Posterior vena cava (tissue), 2 donors: ENCODE data around the gene FRY. TPM values are rescaled to one million over a fixed set of nuclear protein-coding genes. Genes with fewer than 3 reads are reported as not detected.

Source experiments
- DNase-seq: peaks from one replicate; pipeline ENCODE4 v3.0.0-alpha.2; 2020; ENCODE audit warnings: low spot score
- intact Hi-C, 2 donors: fragments of 100-400 bp; cut with DNase I; formaldehyde crosslinking; loops; one replicate each; pipeline versions ENCODE4 v1.14.1 to v1.14.2; 2022 to 2023
- total RNA-seq, 2 donors: library from RNA; stranded (reverse); fragmentation: NEBNext Ultra II Directional; extraction: Animal tissue kit (Norgen Biotek cat#: 25700); gene quantifications; one replicate each; pipeline ENCODE4 v1.2.1, GENCODE V29; 2021
- donor health status: DM: yes; HTN: yes; CAD: no.
- donor health status: DM: yes; HTN: yes; CAD: no.

Gene FRY
- total RNA-seq, 2 donors from 2014 or later: 97.1 to 207 TPM

DNA sequence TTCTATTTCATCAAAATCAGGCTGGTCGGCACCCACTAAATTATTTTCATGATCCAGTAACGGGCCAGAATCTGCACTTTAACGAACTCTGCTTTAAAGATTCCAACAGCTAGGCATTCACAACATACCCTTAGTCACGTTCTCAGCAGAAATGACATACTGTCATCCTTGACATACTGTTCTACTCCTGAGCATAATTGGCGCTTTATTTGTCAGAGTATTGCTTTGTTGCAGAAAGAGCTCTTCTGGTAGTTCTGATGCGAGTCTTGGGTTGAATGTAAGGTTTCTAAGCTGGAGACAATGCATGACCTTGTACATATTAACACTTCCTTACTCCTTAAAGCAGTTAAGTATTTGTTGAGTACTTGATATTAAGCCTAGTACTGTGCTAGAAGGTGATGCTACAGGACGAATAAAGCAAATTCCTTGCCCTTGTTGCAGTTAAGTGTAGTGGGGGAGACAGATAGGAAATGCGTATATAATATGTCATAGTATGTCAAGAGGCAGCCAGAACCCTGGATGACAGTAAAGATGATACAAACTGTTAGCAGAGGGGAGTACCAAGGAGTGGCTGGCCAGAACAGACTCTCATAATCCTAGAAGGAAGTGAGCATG, 32.2 kb downstream of the FRY start:
- intact Hi-C loops: no loop called here
- no peak for DNase-seq

DNA sequence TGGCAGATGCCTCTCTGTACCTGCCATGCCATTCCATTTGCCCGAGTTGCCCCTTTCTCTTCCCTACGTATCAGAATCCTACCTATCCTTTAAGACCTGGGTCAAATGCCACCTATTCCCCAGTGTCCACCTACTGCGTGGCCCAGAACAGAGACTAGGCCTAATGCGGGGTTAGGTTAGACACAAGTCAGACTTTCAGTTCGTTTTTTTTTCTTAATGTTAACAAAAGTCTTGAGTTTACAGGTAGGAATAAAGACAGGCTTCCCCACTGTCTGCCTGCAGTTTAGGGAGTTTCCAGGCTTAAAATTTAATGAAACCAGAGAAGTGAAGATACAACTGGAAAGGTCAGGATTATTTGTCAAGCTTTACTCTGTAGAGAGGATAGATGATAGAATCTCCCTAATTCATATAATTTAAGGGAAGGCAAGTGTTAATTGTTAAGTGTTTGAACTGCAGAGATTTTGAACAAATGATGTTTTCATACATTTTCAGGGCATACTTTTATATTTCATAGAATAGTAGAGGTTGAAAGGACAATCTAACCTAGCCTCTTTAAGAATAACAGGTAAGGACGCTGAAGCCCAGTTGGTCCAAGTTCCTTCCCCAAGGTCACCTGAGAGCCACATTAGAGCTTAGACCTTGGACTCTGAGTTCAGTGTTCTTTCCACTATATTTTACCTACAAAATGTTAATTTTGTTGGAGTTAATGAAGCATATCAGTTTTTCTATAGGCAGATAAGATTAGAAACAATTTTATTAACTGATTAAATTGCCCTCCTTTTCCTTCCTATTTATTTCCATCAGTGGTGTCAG, 35.8 kb downstream of the FRY start:
- intact Hi-C loops: no loop called here
- no peak for DNase-seq

DNA sequence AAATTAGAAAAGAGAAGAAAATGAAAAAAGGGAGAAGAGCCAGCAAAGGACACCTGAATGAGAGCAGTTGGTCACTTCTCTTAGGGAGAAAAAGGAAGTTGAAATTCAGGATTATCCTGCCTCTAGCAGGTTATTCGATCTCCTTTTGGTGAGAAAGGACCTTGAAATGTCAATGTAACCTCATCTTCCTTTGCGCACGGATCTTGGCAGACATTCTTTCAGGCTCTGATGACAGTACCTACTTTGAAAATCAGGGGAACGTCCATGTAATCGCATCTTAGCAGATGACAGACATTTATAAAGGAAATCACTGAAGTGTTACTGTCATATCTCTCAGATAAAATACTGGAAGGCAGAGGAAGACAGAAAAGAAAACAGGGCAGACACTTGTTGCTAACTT, 36.7 kb downstream of the FRY start:
- DNase-seq: no peak
- intact Hi-C loops: no loop called here

DNA sequence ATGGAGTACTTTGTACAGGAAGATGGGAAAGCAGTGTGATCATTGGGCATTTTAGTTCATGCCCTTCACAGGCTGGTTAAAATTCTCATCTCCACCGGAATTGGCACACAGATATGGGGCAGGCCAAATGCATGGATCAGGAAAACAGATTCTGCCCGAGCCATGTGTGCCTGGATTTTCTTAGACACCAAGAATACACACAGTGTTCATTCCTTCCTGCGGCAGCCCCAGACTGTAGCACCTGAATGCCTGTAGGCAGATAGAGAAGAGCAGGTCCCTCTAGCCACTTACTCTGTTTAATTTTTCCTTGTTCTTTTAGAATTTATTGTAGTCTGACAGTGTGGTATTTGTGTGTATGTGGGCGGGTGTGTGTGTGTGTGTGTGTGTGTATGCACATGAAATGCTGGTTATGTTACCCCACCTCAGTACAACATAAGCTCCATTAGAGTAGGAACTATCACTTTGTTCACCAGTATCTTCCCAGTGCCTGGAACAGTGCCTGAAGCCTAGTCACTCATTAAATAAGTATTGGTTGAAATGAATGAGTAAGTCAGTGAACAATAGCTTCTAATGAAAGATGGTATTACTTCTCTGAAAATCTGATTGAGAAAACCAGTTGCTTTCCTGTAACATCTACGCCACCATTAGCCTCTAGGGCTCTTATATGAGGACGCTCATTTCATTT, 41.7 kb downstream of the FRY start:
- intact Hi-C loops: no loop called here
- DNase-seq: no peak

DNA sequence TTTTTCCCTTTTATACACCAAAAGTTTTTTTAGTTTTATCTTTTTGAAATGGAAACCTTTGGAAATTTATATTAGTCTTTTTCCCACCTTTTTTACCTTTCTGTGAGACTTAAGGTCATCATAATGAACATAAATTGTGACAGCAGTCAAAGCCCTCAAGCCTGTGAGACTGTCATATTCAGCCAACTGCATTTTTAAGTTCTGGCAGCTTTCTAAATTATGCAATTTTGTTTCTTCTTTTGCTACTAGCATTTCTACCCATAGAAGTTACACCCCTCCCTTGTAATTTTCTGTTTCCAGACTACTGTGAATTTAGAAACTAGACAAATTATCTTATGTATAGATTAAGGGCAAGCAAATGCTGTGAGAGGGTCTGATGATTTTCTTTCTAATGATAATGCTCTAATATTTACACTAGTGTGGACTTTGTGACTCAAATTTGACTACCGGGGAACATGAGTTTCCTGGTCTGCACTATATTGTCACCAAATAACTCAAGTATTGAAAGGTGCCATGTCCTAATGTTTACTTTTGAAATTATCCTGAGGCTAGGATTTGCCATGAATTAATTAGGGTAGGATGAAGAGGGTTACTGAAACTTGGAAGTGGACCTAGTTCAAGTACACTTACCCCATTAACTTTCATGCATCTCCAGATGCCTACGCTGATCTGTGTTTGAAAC, 43.7 kb downstream of the FRY start:
- intact Hi-C loops: no loop called here
- DNase-seq: no peak

DNA sequence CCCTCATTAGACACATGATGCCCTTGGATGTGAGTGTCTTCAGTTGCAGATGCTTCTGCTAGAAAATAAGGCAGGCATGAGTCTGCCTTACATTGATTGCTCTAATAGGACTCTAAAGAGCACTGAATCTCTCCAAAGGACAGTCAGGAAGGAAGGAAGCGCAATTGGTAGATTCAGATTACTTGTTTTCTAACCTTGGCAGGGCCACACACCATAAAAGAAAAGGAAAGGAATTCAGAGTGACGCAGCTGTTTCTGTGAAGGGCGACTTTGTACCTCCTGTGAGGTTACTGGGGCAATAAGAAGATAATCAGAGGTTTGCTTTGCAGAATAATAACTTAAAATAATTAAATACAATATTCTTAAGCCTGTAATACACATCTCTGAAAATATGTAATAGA, 48.0 kb downstream of the FRY start:
- intact Hi-C loops: no loop called here
- no peak for DNase-seq

DNA sequence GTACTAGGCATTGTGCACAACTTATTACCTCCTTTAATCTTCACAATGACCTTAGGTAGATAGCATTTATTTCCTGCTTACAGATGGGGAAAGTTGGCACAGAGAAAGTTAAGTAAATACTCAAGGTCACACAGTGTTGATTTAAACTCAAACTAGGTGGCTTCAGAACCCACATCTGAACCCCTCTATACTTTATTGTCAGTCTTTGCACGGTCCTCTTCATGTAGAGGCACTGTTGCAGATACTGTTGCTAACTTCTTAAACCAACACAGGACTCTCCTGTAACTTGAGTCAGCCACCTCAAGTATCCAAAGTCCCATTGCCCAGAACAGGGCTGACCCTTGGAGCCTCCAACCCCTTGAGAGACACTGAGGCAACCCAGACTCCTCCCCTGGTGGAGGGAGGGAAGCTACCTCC, 48.8 kb downstream of the FRY start:
- no peak for DNase-seq
- intact Hi-C loops: no loop called here

DNA sequence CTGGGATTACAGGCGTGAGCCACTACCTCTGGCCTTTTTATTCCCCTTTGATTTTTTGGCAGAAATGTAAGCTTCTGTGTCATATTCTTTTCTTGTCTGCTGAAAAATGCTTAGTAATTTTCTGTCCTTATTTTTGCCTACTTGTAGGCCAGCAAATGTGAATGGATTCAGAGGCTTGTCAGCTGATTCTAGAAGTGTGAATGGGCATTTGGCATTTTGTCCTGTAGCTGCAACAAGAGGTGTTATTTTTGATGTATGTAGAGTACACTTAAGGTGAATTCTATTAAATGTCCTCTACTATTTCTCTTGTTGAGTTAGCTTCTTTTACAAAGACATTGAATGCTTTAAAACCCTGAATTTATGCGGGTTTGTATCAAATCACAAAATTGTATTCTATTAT, 50.0 kb downstream of the FRY start:
- intact Hi-C loops: no loop called here
- no peak for DNase-seq

DNA sequence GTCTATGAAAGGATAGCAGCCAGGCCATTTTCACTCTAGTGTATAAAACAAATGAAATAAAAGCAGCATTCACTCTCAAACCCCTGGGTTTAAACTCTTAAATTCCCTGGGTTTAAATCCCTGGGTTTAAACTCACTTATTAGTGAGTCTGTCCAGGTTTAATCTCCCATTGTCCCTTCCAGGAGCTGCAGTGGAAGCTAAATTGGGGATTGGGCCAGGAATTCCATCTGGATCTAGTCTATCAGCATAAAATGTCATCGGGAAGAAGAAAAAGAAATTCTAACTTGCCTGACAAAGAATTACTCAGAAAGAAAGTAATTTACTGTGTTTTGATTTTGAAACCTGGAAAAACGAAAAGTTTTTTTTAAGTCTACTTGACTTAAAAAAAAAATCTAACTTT, 54.8 kb downstream of the FRY start:
- no peak for DNase-seq
- intact Hi-C loops: loop anchor here in 1 of 2 donors (5.0 kb wide), 1 partner anchor 1954 kb away; no protein-coding TSS in a partner anchor

DNA sequence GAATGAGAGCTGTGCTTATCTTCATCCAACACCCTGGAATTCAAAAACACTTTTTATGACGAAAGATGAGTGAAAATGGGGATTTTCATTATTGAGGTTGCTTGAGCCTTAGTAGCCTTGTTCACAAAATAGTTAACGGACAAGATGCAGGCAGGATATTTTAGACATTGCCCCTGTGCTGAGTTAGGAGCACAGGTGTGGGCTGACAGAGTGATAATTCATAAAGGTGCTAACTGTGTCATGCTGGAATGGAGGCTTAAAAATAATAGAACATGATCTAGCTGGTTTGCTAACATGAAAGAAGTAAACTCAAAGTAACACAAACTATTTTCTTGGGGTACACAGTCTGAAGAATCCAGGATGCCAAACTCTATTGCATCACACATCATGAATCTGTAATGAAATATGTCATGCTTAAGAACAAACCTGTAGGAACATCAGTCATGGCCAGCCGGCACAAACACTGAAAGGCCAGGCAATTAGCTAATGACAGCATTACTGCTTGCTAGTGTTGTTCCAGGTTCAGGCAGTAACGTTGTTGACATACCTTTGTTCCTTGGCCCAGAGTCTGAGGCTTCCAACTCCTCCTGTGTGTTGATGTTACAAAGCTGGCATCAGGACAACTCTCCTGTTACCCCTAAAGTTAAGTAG, 55.3 kb downstream of the FRY start:
- intact Hi-C loops: loop anchor here in 1 of 2 donors (5.0 kb wide), 1 partner anchor 1955 kb away; no protein-coding TSS in a partner anchor

DNA sequence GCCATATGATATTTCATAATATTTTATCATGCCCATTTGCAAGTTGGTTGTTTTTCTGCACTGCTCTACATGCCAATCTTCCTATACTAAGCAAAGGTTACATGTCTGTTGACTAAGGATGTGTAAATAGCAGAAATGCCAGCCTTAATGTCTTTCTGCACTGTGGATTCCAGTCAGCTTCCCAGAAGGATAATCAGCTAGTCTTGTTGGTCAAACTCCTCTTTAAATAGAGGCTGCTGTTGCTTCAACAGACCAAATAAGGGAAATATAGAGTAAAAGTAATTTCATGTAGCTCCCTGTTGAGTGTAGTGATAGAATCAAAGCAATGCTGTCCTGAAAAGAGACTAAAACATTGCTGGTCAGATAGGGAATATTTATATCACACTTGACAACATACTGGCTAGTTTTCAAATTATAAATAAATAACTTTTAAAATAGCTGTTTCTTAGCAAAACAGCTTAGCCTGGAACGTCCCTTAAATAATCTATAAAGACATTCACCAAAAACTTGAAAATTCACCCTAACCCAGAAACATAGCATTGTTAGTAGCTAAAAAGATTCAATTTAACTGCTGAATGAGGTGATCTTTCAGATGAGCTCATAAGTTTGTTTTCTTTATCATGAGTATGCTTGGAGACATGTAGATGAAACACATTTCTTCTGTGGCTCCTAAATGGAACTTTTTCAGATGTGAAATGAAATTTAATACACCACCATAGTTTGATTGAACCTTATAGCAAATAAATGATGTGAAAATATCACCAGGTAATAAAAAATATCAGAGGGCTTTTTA, 56.6 kb downstream of the FRY start:
- intact Hi-C loops: loop anchor here in 1 of 2 donors (5.0 kb wide), 1 partner anchor 1956 kb away; no protein-coding TSS in a partner anchor
- no peak for DNase-seq

More for the DNA sequence above, 55.3 kb downstream of the FRY start:
- DNase-seq: no peak

DNA sequence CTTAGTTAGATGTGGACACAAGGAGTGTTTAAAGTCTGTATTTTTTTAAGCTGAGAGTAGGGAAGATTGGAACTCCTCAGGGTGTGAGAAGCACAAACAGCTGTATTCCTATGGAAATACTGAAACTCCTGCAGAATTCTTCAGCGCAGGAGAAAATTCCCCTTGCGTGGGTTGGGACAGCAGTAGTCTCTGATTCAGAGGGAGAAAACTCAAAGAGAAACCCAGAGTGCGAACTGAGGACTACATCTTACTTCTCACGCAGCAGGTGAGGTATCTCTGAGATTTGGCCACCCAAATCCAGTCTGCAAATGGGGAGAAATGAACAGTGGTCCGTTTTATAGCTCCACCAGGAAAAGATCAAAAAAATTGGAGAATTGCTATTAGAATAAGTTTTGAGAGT, 60.9 kb downstream of the FRY start:
- no peak for DNase-seq
- intact Hi-C loops: loop anchor here in 1 of 2 donors (5.0 kb wide), 1 partner anchor 1670 kb away; no protein-coding TSS in a partner anchor

DNA sequence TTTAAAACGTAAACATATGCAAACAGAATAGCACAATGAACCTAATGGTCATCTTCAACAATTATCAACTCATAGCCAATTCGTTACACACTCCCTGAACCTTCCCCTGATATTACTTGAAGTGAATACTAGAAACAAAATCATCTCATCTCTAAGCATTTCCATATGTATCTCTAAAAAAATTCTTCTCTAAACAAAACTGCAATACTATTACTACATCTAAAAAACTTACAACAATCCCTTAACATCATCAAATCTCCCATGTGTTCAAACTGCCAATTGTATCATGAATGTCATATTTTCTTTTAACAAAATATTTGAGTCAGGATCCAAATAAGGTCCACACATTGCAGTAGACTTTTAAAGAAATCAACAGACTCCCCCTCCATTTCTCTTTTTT, 61.4 kb downstream of the FRY start:
- intact Hi-C loops: loop anchor here in 1 of 2 donors (5.0 kb wide), 1 partner anchor 1669 kb away; no protein-coding TSS in a partner anchor
- DNase-seq: no peak

DNA sequence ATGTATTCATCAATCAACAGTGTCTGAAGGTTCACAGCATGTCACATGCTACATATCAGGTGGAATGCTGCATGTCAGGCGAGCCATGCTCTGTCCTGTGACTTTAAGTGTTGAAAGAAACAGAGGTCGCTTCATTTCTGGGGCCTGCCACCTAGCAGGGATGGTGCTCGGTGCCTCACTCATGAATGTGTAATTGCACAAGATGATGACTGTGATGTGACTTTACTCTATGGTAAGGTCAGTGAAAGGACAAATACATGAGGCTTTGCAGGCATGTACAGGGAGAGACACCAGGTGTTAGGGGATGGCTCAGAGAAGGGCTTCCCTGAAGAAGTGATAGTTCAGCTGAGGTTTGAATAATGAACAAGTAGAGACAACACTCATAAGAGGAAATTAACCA, 66.7 kb downstream of the FRY start:
- DNase-seq: no peak
- intact Hi-C loops: no loop called here

DNA sequence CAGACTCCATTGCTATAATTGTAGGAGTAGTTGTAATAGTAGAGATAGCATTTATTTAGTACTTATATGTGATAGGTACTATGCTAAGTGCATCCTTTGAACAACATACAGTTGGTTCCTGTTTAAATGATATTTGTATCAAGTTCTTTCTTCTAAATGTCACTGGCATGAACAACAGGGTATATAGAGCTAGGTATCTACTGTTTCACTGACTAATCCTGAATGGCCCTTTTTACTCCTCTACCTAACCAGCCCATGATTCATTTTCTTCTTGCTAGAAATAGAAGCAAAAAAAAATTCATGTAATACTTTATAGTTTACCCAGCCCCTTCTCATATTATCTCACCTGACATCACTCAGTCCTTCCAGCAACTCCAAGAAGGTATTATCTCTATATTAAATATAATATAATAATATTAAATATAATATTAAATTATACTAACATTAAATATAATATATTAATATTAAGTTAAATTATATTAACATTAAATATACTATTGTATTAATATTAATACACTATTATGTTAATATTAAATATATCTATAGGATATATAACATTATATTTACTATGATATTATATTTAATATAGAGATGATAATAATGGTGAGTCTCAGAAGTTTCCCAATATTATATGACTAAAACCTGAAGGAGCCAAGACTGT, 74.2 kb downstream of the FRY start:
- intact Hi-C loops: no loop called here
- no peak for DNase-seq

DNA sequence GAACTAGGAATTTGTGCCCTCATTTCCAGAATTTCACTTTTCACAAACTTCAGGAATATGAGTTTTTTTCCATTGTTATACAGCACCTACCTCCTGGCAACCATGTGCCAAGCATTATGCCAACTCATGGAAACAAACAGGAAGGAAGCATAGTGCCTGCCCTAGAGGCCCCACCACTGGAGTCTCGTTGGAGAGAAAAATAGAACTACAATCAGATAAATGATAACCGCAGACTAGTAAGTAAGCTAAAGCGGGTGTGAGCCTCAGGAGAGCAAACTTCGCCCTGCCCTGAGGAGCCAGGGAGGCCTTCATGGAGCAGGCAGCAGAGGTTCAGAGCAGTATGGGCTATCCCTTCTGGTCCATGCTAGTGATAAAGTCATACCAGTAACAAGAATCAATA, 75.9 kb downstream of the FRY start:
- no peak for DNase-seq
- intact Hi-C loops: no loop called here

DNA sequence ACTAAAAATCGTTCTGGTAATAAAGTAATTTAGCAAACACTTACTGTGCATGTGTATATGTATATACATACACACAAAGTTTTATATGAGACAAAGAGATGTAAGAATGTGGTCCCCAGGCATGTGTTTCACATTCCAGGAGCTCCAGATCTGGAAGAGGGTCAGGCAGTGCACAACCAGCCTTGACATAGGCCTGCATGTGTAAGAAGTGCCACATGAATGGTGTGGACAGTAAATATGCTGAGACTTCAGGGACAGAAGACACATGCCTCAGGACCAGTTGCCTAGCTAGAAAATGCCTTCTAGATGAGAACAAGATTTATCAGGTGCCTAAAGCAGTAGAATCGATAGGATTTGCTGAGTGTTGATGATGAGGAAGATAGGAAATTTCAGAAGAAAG, 76.4 kb downstream of the FRY start:
- no peak for DNase-seq
- intact Hi-C loops: no loop called here

DNA sequence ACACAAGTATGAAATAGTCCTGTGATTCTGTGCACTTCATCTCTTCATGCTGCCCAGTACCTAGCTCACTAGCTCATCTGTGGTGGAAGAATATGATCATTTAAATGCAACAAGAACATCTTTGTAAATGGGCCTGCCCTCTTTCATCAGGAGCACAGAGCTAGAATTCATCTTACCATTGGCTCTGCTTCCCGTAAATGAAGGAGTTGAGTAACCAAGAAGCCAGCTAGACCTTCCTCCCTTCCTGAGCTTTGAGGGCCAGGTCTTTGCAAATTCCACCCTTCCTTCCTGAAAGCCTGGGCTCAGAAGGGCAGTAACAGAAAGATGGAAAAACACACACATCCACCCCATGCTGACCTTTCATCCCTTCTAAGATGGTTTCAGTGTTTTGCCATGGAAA, 82.0 kb downstream of the FRY start:
- intact Hi-C loops: no loop called here
- no peak for DNase-seq
